Activated CD8-positive, alpha-beta T cell treated with anti-CD3 and anti-CD28 coated beads, Interleukin-2, amount 10 ng/mL, durations not matched to agents 7 days and 5 days (primary cell): ENCODE data around the gene SDC4. TPM values are rescaled to one million over a fixed set of nuclear protein-coding genes. Genes with fewer than 3 reads are reported as not detected.
A peak's percentile ranks its signal among the peaks of the same experiment; 100 is the strongest.

Source experiments
- ATAC-seq: fragments of 150-1000 bp; cut with Tn5 transposase; one replicate; pipeline ENCODE4 v1.10.0; 2021; ENCODE audit warnings: moderate library complexity
- CTCF ChIA-PET: fragments of 350-600 bp; sonication (Branson Sonifier 250); formaldehyde crosslinking; loops from one replicate; lab custom pipeline; 2021; ENCODE audit warnings: antibody characterized with exemption; lab: Charles Lee
- POLR2A ChIA-PET: fragments of 350-600 bp; sonication (Branson Sonifier 250); formaldehyde crosslinking; loops from one replicate; lab custom pipeline; 2021; ENCODE audit warnings: antibody characterized with exemption; lab: Charles Lee
- DNase-seq: peaks from one replicate; pipeline ENCODE4 v3.0.0-alpha.2; 2020
- H3K27ac Mint-ChIP-seq: one replicate; pipeline ENCODE4 v1.8.0; 2021; ENCODE audit warnings: mild to moderate bottlenecking, mixed read lengths
- H3K27me3 Mint-ChIP-seq: one replicate; pipeline ENCODE4 v1.8.0; 2021; ENCODE audit warnings: low read depth, mixed read lengths
- H3K36me3 Mint-ChIP-seq: one replicate; pipeline ENCODE4 v1.8.0; 2021; ENCODE audit warnings: low read depth, mixed read lengths
- H3K4me1 Mint-ChIP-seq: one replicate; pipeline ENCODE4 v1.8.0; 2021; ENCODE audit warnings: low read depth, mixed read lengths
- H3K4me3 Mint-ChIP-seq: one replicate; pipeline ENCODE4 v1.8.0; 2021; ENCODE audit warnings: mild to moderate bottlenecking, mixed read lengths
- H3K9me3 Mint-ChIP-seq: one replicate; pipeline ENCODE4 v1.8.0; 2022; ENCODE audit warnings: mixed read lengths; ENCODE audit not compliant: insufficient read depth
- total RNA-seq, 2 experiments: library from RNA; stranded (reverse); gene quantifications; one replicate each; pipeline ENCODE4 v1.2.3, GENCODE V29; 2021

The SDC4 gene
- total RNA-seq, 2 experiments from 2014 or later = 6.6 to 6.7 TPM

DNA sequence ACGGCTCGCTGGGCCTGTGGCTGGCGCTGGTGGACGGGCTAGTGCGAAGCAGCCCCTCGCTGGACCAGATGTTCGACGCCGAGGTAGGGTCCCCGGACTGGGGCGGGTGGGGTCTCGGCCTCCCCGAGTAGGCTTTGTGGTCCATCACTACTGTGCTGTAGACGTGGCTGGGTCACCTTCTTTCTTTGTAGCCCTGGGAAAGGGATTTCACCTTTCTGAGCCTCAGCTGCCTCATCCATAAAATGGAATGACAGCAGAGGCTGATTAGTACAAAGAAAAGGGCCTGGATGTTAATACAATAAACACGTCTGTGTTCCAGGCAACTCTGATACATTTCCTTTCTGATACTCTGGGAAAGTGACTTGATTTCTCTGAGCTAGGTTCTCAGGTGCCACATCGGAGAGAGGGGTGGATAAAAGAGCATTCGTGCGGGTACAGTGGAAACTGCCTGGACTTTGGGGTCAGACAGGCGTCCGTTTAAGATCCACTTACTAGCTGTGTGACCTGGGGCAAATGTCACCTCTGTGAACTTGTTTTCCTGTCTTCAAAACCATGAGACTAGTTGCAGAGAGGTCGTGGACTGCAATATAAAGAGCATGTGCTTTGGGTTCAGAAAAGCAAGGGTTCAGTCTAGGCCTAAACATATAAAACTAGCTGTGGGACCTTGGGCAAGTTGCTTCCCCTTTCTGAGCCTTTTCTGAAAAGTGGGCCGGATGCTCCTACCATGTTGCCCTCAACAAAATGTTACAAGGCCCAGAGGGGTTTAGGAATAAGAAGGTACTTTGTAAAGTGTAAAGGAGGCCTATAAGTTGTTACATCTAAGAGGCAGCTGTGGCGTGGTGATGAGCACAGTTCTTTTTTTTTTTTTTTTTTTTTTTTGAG lies 15.6 kb upstream of the SDC4 start:
- Mint-ChIP-seq H3K4me3 (peak overlapping the region; percentile 97), H3K36me3 (peaks cover 35% of the 10 kb centered on the region), H3K27ac (peak overlapping the region; percentile 93), H3K9me3 (no peaks in the 10 kb centered on the region), H3K4me1 (peaks cover 63% of the 10 kb centered on the region), H3K27me3 (no peaks in the 10 kb centered on the region)
- POLR2A ChIA-PET = interaction anchor here (0.6 to 2.8 kb wide), 11 partner anchors 9 to 80 kb away, joined by 4 to 31 read pairs (median 6); partner anchors contain the start of genes PIGT and SDC4
- no peak for ATAC-seq
- no peak for DNase-seq
- CTCF ChIA-PET = interaction anchor here (0.6 to 20.4 kb wide), 32 partner anchors 10 to 408 kb away, joined by 3 to 606 read pairs (median 6); partner anchors contain the start of genes PIGT and SDC4

DNA sequence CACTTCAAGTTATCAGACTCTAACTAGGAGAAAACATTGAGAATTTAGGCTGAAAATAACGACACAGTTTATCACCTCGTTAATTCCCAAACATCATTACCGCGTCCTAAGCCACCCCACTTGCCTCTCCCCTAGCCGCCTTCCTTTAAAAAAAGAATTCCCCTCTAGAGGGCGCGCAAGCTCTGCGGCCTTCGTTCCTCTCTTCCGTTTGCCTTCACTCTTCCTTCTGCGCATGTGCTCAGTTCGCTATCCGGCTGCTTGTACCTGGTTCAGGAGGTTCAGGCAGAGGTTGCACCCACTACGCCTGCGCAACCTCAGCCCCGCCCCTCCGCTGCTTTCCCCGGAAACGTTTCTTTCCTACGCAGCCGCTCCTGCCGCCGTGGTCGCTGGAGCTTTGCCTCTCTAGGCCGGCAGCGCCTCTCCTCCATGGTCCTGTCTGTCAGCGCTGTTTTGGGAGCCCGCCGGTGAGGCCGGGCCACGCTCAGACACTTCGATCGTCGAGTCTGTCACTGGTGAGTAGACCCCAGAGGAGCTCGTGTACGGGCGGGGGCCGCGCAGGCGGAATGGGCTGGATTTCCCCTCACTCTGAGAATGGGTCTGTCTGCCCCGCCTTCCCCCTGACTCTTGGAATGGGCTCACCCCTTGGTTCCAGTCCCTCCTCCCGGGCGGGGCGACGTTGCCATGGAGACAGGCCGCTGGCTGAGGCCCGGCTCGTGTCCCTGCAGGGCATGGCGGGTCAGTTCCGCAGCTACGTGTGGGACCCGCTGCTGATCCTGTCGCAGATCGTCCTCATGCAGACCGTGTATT lies 14.8 kb upstream of the SDC4 start, which contains the start of gene SYS1:
TSS of gene SYS1 (plus strand) at position 353 of the 807 bp plus-strand sequence. CDS start at position 729, 376 bp downstream.
- peak within 1 kb of the TSS; percentile 93 for H3K27ac Mint-ChIP-seq
- peaks cover 61% of the 10 kb centered on the region for H3K4me1 Mint-ChIP-seq
- no peaks in the 10 kb centered on the region for H3K27me3 Mint-ChIP-seq
- peak within 1 kb of the TSS; percentile 97 for H3K4me3 Mint-ChIP-seq
- H3K36me3 Mint-ChIP-seq = peaks cover 28% of the 10 kb centered on the region
- no peaks in the 10 kb centered on the region for H3K9me3 Mint-ChIP-seq
- ChIA-PET POLR2A (interaction anchor here (0.6 to 2.8 kb wide), 16 partner anchors 10 to 108 kb away, joined by 3 to 31 read pairs (median 4); partner anchors contain the start of genes PIGT and SDC4), CTCF (interaction anchor here (0.6 to 20.4 kb wide), 35 partner anchors 10 to 607 kb away, joined by 3 to 606 read pairs (median 6); partner anchors contain the start of genes PIGT and SDC4)
- peak; percentile 99 for DNase-seq
- peak; percentile 91 for ATAC-seq

DNA sequence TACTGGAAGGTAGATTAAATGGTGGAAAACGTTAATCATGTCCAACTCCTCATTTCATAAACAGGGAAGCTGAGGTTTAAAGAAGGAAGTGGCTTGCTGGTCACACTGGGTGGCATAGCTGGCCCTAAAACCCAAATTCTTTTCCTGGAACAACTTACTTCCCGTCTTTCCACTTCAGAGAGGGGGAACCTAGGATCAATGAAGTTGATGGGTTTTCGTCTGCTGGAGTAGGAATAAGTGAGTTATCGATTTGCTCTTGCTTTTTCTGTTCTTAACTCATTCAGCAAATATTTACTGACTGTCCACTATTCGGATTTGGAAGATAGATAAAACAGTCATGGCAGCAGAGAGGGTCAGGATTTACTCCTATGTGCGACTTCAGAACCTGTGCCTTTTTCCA lies 13.6 kb upstream of the SDC4 start:
- Mint-ChIP-seq H3K27ac (no peak overlapping the region), H3K9me3 (no peaks in the 10 kb centered on the region), H3K36me3 (peaks cover 16% of the 10 kb centered on the region), H3K4me3 (no peak overlapping the region), H3K27me3 (no peaks in the 10 kb centered on the region), H3K4me1 (peaks cover 60% of the 10 kb centered on the region)
- ChIA-PET CTCF (interaction anchor here (1.2 to 20.4 kb wide), 11 partner anchors 9 to 409 kb away, joined by 3 to 606 read pairs (median 10); partner anchors contain the start of gene PIGT), POLR2A (interaction anchor here (2.7 kb wide), 1 partner anchor 43 kb away, joined by 15 read pairs; no protein-coding TSS in a partner anchor)
- ATAC-seq = no peak
- no peak for DNase-seq

DNA sequence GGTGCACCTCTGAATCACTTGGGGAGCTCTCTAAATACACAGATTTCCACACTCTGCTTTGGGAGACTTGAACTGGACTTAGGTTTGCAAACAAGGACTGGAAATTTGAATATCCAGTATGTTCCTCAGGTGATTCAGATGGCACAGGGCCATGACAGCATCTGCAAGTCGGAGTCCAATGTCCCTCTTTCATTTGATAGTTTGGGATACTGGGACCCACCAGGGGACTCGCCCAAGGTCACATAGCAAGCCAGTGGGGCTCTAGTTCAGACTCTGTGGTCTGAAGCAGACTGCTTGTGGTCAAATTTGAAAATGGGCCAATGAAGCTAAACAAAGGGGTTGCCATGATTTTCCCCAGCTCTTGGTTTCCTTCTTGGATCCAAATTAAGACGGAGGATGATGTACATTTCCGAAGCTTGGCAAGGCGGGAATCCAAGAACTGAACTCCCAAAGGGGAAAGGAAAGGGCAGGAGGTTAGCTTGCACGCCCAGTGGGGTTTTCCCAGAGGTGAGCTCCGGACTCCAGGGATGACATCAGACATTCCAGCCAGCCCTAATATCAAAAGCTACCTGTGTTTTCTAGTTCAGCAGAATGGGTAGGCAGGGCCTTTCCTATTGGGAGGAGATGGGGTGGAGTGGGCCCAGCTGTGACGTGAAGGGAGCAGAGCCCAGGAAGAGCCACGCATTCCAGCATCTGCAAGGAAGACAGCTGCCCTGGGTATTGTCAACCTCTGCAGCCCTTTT lies 11.4 kb upstream of the SDC4 start:
- Mint-ChIP-seq H3K36me3 (no peaks in the 10 kb centered on the region), H3K9me3 (no peaks in the 10 kb centered on the region), H3K4me1 (peaks cover 64% of the 10 kb centered on the region), H3K27ac (no peak overlapping the region), H3K4me3 (no peak overlapping the region), H3K27me3 (no peaks in the 10 kb centered on the region)
- DNase-seq = no peak
- CTCF ChIA-PET = interaction anchor here (0.6 to 20.4 kb wide), 8 partner anchors 11 to 93 kb away, joined by 3 to 606 read pairs (median 7); partner anchors contain the start of gene SDC4
- no peak for ATAC-seq
- POLR2A ChIA-PET = interaction anchor here (1.0 kb wide), 1 partner anchor 56 kb away, joined by 3 read pairs; the partner anchor contains the start of gene PIGT

DNA sequence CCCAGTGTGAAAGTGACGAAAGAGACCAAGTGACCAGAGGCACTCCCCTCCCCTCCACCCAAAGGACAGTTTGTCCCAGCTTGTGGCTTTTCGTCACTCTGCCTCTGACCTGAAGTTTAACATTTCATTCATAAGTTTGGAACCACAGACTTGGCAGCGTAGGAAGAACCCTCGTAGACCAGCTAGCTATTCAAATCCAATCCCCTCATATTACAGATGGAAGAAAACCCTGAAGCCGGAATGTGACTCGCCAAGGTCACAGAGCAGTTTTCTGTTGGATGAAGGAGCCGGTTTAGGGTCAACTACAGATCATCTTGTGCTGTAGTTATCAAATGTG lies 10.8 kb upstream of the SDC4 start:
- ATAC-seq = no peak
- no peak for DNase-seq
- ChIA-PET CTCF (interaction anchor here (0.6 to 20.4 kb wide), 7 partner anchors 15 to 94 kb away, joined by 3 to 606 read pairs (median 10); no protein-coding TSS in a partner anchor), POLR2A (interaction anchor here (1.0 kb wide), 1 partner anchor 57 kb away, joined by 3 read pairs; the partner anchor contains the start of gene PIGT)
- Mint-ChIP-seq H3K4me1 (peaks cover 67% of the 10 kb centered on the region), H3K36me3 (no peaks in the 10 kb centered on the region), H3K27me3 (no peaks in the 10 kb centered on the region), H3K9me3 (no peaks in the 10 kb centered on the region), H3K27ac (no peak overlapping the region), H3K4me3 (no peak overlapping the region)

DNA sequence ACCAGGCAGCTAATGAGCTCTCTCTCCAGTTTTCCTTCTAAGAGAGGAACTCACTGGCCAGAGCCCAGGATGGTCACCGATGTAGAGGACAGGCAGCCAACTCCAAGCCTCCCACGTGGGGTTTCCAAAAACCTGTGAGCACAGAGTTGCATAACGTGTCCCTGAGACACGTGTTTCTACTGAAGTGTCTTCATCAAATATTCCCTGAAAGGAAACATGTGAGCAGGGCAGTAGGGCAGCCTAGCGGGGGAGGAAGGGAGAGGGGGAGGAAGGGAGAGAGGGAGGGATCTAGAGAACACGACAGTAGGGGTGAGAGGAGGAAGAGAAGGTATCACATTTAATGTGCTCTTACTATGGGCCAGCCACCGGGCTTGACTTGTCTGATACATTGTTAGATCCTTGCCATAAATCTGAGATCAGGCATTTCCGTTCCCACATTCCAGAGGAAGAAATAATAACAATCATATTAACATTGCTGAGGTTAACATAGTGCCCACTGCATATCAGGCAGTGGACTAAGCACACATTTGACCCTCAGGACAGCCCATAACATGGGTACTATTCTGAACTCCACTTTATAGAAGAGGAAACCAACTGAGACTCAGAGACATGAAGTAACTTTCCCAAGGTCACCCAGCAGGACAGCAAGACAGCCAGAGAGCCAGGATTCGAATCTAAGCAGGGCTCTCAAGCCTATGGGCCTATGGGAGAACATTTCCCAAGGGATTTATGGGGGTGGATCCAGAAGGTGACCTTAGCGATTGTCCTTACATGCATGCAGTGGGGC lies 10.3 kb upstream of the SDC4 start:
- no peak overlapping the region for H3K27ac Mint-ChIP-seq
- DNase-seq (no peak), ATAC-seq (no peak)
- peaks cover 68% of the 10 kb centered on the region for H3K4me1 Mint-ChIP-seq
- no peaks in the 10 kb centered on the region for H3K27me3 Mint-ChIP-seq
- H3K36me3 Mint-ChIP-seq = no peaks in the 10 kb centered on the region
- POLR2A ChIA-PET = interaction anchor here (0.8 kb wide), 1 partner anchor 10 kb away, joined by 3 read pairs; no protein-coding TSS in a partner anchor
- no peaks in the 10 kb centered on the region for H3K9me3 Mint-ChIP-seq
- CTCF ChIA-PET = interaction anchor here (0.5 to 20.4 kb wide), 10 partner anchors 11 to 94 kb away, joined by 3 to 606 read pairs (median 6); no protein-coding TSS in a partner anchor
- H3K4me3 Mint-ChIP-seq = no peak overlapping the region

DNA sequence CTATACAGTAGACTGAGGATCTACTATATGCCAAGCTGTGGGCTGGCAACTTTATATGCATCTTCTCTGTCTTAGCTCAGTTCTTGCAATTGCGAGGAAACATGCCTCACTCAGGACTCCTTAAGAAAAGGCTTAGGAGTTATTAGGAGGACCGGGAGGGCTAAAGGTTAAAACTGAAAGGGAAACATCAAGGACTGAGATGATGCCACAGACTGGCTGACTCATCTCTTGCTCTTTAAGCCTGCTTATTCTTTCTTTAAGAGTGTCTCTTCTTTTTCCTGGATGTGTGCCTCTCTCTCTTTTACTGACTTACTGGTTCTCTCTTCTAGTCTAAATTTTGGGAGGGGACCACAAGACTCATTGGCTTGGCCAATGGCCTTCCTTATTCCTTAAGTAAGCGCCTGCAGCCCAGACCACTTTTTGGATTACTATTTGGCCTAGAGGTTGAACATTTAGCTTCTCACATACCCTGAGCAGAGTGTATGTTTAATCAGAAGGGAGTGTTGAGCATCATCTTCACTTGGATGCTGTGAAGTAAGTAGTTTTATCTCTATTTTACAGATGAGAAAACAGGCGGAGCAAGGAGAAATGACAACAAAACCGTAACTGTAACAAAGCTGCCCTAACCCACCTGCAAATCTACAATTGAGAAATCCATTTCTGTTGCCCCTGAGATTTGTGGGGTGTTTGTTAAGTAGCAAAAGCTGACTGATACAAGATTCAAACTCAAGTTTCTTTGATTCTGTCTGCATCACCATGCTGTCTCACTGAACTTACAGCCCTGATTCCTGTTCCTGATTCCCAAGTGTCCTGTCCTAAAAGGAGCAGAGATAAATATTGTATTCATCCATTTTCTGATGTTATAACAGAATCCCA lies 7.2 kb upstream of the SDC4 start:
- no peaks in the 10 kb centered on the region for H3K9me3 Mint-ChIP-seq
- H3K27ac Mint-ChIP-seq = peak overlapping the region; percentile 70
- peaks cover 2% of the 10 kb centered on the region for H3K27me3 Mint-ChIP-seq
- H3K4me3 Mint-ChIP-seq = peak overlapping the region; percentile 11
- DNase-seq (no peak), ATAC-seq (peak; percentile 69)
- ChIA-PET CTCF (interaction anchor here (0.9 to 5.7 kb wide), 9 partner anchors 9 to 415 kb away, joined by 3 to 36 read pairs (median 7); no protein-coding TSS in a partner anchor), POLR2A (interaction anchor here (0.8 kb wide), 1 partner anchor 8 kb away, joined by 3 read pairs; no protein-coding TSS in a partner anchor)
- no peaks in the 10 kb centered on the region for H3K36me3 Mint-ChIP-seq
- peaks cover 59% of the 10 kb centered on the region for H3K4me1 Mint-ChIP-seq

DNA sequence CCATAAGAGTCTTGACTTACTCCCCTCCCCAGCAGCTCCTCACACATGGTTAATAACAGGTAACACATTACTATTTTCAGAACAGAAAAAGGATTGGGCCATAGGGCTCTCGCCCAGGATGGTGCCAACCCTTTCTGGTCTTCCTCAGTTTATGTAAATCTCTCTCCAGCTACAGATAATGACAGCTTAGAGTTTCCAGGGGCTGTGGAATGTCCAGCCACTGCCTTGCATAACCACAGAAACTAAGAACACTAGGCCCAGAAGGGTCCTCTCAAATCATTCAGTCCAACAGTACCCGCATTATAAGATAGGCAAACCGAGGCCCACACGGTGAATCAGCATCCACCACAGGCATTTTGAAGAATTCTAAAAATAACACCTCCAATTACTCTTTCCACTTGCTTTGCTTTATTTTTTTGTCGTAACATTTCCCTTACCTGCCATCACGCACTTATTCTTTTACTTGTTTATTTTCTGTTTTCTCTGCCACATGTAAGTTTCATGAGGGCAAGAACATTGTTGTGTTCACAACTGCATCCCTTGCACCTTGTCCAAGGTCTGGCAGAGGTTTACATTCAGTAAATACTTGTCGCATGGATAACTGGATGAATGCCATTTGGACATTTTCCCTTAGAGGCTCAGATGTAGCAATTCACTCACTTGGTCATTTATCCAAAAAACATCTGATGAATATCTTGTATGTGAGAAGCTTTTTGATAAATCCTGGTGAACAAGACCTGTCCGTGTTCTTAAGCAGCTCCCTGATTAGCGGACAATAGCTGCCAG lies 6.4 kb upstream of the SDC4 start:
- Mint-ChIP-seq H3K4me3 (peak overlapping the region; percentile 11), H3K4me1 (peaks cover 61% of the 10 kb centered on the region), H3K27ac (peak overlapping the region; percentile 70), H3K36me3 (no peaks in the 10 kb centered on the region), H3K27me3 (peaks cover 2% of the 10 kb centered on the region), H3K9me3 (no peaks in the 10 kb centered on the region)
- ATAC-seq (no peak), DNase-seq (no peak)
- POLR2A ChIA-PET = interaction anchor here (0.8 to 1.5 kb wide), 2 partner anchors 7 to 61 kb away, joined by 3 read pairs; partner anchors contain the start of gene PIGT
- CTCF ChIA-PET = interaction anchor here (0.9 to 5.7 kb wide), 11 partner anchors 8 to 416 kb away, joined by 3 to 37 read pairs (median 7); partner anchors contain the start of gene SYS1
